GM10248 (cell line): ENCODE results near the gene ZNF480.

Experiments used
- CTCF ChIA-PET: fragments of 300-600 bp; sonication (Branson Sonifier 250); formaldehyde crosslinking; extraction: SDS; loops from one replicate; lab custom pipeline; 2021; ENCODE audit warnings: antibody characterized with exemption; lab: Yijun Ruan, JAX
- POLR2A ChIA-PET: fragments of 350-650 bp; sonication (Branson Sonifier 250); formaldehyde crosslinking; extraction: SDS; loops from one replicate; lab custom pipeline; 2020; ENCODE audit warnings: antibody characterized with exemption; lab: Yijun Ruan, JAX
- DNase-seq: peaks from one replicate; pipeline ENCODE4 v3.0.0; 2012; ENCODE audit errors: extremely low spot score
- TF ChIP-seq, protein P1 (sequence below): IDR thresholded peaks from 2 replicates; pipeline ENCODE4 v1.5.1; 2012; ENCODE audit warnings: mild to moderate bottlenecking, low read depth; ENCODE audit errors: extremely low read depth, missing control alignments, control extremely low read depth

Gene ZNF480

GRCh38 chr19:52369559-52370340 lies 72.8 kb downstream of the ZNF480 start, which contains the start of gene ZNF880:
TSS of gene ZNF880 (plus strand) at chr19:52369923. CDS start at chr19:52369966, 43 bp downstream.
- ChIA-PET CTCF (interaction anchor here (0.8 kb wide), 1 partner anchor 22 kb away, joined by 3 read pairs; no protein-coding TSS in a partner anchor), POLR2A (interaction anchor here (0.5 kb wide), 2 partner anchors 87 to 399 kb away, joined by 3 to 5 read pairs; no protein-coding TSS in a partner anchor)
- DNase-seq, result peak; percentile 86
- TF ChIP-seq, protein P1, sequence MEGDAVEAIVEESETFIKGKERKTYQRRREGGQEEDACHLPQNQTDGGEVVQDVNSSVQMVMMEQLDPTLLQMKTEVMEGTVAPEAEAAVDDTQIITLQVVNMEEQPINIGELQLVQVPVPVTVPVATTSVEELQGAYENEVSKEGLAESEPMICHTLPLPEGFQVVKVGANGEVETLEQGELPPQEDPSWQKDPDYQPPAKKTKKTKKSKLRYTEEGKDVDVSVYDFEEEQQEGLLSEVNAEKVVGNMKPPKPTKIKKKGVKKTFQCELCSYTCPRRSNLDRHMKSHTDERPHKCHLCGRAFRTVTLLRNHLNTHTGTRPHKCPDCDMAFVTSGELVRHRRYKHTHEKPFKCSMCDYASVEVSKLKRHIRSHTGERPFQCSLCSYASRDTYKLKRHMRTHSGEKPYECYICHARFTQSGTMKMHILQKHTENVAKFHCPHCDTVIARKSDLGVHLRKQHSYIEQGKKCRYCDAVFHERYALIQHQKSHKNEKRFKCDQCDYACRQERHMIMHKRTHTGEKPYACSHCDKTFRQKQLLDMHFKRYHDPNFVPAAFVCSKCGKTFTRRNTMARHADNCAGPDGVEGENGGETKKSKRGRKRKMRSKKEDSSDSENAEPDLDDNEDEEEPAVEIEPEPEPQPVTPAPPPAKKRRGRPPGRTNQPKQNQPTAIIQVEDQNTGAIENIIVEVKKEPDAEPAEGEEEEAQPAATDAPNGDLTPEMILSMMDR, result no peak

- CTCF ChIA-PET, result no interaction called here
- TF ChIP-seq, protein P1, result no peak
- no peak for DNase-seq
- POLR2A ChIA-PET, result no interaction called here
These were observed 73.4 kb downstream of the ZNF480 start for GRCh38 chr19:52370341-52370710.
